ENCODE data around the gene LRRC8E. TPM values are rescaled to one million over a fixed set of nuclear protein-coding genes. Genes with fewer than 3 reads are reported as not detected.

Gene LRRC8E
- total RNA-seq, 1 experiment from 2014 or later = 3.0 TPM

- TF ChIP-seq ETV6 (CRISPR knock-in tag; IDR thresholded peaks at IDR 0.05) (peak; percentile 98), MYBL2 (CRISPR knock-in tag; IDR thresholded peaks at IDR 0.05) (peak; percentile 76; the same call in 1 of the 2 replicates), ZNF512 (CRISPR knock-in tag; IDR thresholded peaks at IDR 0.05; ENCODE audit: borderline replicate concordance) (0 out of 2 replicates have a peak, but pooled peaks have one; percentile 29), PREB (CRISPR knock-in tag; IDR thresholded peaks at IDR 0.05; ENCODE audit: borderline replicate concordance) (no peak)
Measured at GRCh38 chr19:7903244-7904073, 15.1 kb downstream of the LRRC8E start, which contains the start of gene MAP2K7 (continued).

- ChIA-PET CTCF (interaction anchor here (0.5 to 5.0 kb wide), 26 partner anchors 7 to 805 kb away, joined by 3 to 70 read pairs (median 5); partner anchors contain the start of genes LRRC8E, SNAPC2, TIMM44 and TRAPPC5), POLR2A (interaction anchor here (0.5 to 1.8 kb wide), 8 partner anchors 16 to 336 kb away, joined by 3 to 10 read pairs (median 5); partner anchors contain the start of gene LRRC8E)
- Mint-ChIP-seq H3K27me3 (ENCODE audit: low read depth) (peaks cover 13% of the 10 kb centered on the region), H3K4me3 (peak overlapping the region; percentile 90), H3K27ac (peak overlapping the region; percentile 34), H3K9me3 (no peaks in the 10 kb centered on the region), H3K36me3 (no peaks in the 10 kb centered on the region), H3K4me1 (peaks cover 20% of the 10 kb centered on the region)
- 0 out of 2 replicates have a peak, but pooled peaks have one; percentile 22 for TF ChIP-seq ARID4B (CRISPR knock-in tag; IDR thresholded peaks at IDR 0.05; ENCODE audit: borderline replicate concordance)
- no peak for TF ChIP-seq TP53 (CRISPR knock-in tag; IDR thresholded peaks at IDR 0.05)
- no peak for TF ChIP-seq ZNF121 (CRISPR knock-in tag; IDR thresholded peaks at IDR 0.05)
- TF ChIP-seq ZNF423 (CRISPR knock-in tag; IDR thresholded peaks at IDR 0.05) = peak; percentile 79
- TF ChIP-seq CTCF (IDR thresholded peaks at IDR 0.05) = no peak
- TF ChIP-seq ESRRA (CRISPR knock-in tag; IDR thresholded peaks at IDR 0.05; ENCODE audit: borderline replicate concordance) = no peak
- ATAC-seq (no peak; the same call in 1 of the 2 replicates), DNase-seq (ENCODE audit: low spot score) (no peak)
Measured at GRCh38 chr19:7904074-7905020, 16.0 kb downstream of the LRRC8E start.

Data from WTC11 (cell line).